Muscle layer of colon (tissue), 2 donors: Measurements from ENCODE around the gene MAPK13.

Source experiments
- H3K27ac ChIP-seq: one replicate; pipeline ENCODE4 v1.7.0; 2013; ENCODE audit warnings: low read depth, mild to moderate bottlenecking, low read length, moderate library complexity
- H3K27me3 ChIP-seq, 2 donors: one replicate each; pipeline ENCODE4 v1.7.0; 2013; ENCODE audit warnings: low read length in 2 of 2, mild to moderate bottlenecking in 2 of 2; ENCODE audit not compliant: insufficient read depth in 2 of 2, control insufficient read depth in 1 of 2
- H3K36me3 ChIP-seq: one replicate; pipeline ENCODE4 v1.7.0; 2013; ENCODE audit warnings: mild to moderate bottlenecking, low read length; ENCODE audit not compliant: insufficient read depth
- H3K4me1 ChIP-seq: one replicate; pipeline ENCODE4 v1.7.0; 2013; ENCODE audit warnings: mild to moderate bottlenecking, low read length; ENCODE audit not compliant: insufficient read depth
- H3K4me3 ChIP-seq, 2 donors: one replicate each; pipeline ENCODE4 v1.7.0; 2013; ENCODE audit warnings: low read length in 2 of 2, low read depth in 1 of 2, mild to moderate bottlenecking in 1 of 2, moderate library complexity in 1 of 2
- H3K9ac ChIP-seq: one replicate; pipeline ENCODE4 v1.7.0; 2013; ENCODE audit warnings: low read length
- H3K9me3 ChIP-seq: one replicate; pipeline ENCODE4 v1.7.0; 2013; ENCODE audit warnings: mild to moderate bottlenecking, low read length
- donor health status: abdominal sarcoma.
- donor health status: Adenocarcinoma of cecum.

MAPK13 gene

DNA sequence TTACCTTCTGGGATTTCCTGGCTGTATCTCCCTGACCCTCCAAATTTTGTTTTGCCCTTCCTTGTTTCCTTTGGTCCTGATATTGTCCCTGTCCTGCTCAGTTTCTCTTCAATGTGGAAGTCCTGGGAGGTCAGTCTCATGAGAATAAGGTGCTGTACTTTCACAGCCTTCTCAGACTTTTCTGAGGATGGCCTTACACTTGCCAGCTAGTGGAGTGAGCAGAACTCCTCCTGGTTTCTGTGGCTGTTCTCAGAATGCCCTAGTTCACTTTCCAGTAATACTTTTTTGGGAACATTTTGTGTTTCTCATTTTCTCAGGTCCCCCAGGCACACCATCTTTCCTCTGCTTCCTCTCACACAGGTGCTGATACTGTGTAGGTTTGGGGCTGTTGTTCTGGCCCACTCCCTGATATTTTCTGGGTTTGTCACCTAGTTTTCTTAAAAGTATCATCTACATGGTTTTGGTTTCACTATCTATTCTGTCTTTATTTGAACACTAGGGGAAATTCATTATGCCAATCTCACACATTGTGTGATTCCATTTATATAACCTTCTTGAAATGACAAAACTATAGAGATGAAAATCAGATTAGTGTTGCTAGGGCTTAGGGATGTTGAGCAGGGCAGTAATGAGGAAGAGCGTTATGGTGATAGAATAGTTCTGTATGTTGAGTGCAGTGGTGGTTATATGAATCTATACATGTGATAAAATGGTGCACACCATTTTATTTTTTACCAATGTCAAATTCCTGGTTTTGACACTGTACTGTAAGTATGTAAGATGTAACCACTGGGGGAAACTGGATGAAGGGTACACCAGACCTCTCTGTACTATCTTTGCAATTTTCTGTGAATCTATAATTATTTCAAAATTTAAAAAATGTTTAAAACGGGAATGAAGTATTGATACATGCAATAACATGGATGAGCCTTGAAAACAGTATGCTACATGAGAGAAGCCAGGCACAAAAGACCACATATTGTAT is 39.0 kb downstream of the MAPK13 start:
- no peaks in the 10 kb centered on the region for H3K27me3 ChIP-seq
- H3K4me3 ChIP-seq = no peak overlapping the region
- H3K4me1 ChIP-seq = no peaks in the 10 kb centered on the region
- H3K27ac ChIP-seq = no peak overlapping the region
- H3K9ac ChIP-seq = no peak overlapping the region
- no peaks in the 10 kb centered on the region for H3K9me3 ChIP-seq
- no peaks in the 10 kb centered on the region for H3K36me3 ChIP-seq

DNA sequence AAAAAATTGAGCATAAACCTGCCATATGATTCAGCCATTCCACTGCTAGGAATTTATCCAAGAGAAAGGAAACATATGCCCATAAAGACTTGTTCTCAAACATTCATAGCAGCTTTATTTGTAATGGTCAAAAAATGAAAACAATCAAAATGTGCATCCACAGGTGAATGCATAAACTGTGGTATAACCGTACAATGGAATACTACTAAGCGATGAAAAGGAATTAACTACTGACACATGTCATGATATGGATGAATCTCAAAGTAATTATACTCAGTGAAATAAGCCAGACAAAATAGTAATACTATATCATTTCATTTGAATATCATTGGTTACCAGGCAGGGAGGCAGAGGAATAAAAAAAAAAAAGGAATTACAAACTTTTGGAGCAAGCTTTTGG is 40.4 kb downstream of the MAPK13 start:
- no peak overlapping the region for H3K4me3 ChIP-seq
- H3K9me3 ChIP-seq = no peaks in the 10 kb centered on the region
- no peaks in the 10 kb centered on the region for H3K4me1 ChIP-seq
- H3K9ac ChIP-seq = no peak overlapping the region
- H3K27me3 ChIP-seq = no peaks in the 10 kb centered on the region
- no peak overlapping the region for H3K27ac ChIP-seq
- H3K36me3 ChIP-seq = no peaks in the 10 kb centered on the region

DNA sequence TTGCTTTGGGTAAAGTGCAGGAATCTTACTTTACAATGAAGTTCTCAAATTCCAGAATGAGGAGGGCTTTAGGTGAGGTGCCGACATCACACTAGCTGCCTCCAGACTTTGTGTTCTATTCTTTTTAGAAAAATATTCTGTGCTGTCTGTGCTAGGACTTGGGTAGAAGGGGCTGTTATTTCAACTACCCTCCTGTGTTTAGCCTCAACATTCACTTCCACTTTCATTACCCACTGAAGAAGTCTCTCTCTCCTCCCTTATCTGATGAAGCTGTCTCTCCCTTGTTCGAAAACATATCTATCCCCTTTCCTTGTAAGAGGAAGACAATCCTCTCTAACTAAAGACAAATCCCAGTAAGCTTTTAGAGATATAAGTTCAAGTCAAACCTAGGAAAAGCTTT is 41.3 kb downstream of the MAPK13 start:
- no peaks in the 10 kb centered on the region for H3K27me3 ChIP-seq
- no peak overlapping the region for H3K9ac ChIP-seq
- no peaks in the 10 kb centered on the region for H3K9me3 ChIP-seq
- no peaks in the 10 kb centered on the region for H3K36me3 ChIP-seq
- H3K27ac ChIP-seq = no peak overlapping the region
- no peaks in the 10 kb centered on the region for H3K4me1 ChIP-seq
- no peak overlapping the region for H3K4me3 ChIP-seq

DNA sequence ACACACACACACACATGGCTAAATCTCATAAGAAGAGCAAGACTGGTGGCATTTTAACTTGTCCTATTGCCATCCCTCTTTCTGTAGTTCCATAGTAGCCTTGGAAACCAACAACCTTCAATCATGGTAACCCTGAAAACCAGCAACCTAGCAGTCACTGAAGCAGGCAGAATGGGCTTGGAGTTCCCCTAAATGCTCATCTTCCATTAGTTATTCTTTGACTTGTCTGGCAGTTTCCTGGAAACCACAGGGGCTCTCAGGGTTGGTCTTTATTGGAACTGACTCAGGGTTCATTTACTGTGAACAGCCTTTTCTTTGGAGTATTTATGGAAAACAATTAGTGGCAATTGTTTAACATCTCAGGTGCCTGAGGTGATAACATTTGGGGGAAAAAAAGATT is 46.9 kb downstream of the MAPK13 start:
- no peaks in the 10 kb centered on the region for H3K9me3 ChIP-seq
- no peaks in the 10 kb centered on the region for H3K4me1 ChIP-seq
- no peak overlapping the region for H3K9ac ChIP-seq
- no peaks in the 10 kb centered on the region for H3K27me3 ChIP-seq
- no peak overlapping the region for H3K27ac ChIP-seq
- no peaks in the 10 kb centered on the region for H3K36me3 ChIP-seq
- no peak overlapping the region for H3K4me3 ChIP-seq

DNA sequence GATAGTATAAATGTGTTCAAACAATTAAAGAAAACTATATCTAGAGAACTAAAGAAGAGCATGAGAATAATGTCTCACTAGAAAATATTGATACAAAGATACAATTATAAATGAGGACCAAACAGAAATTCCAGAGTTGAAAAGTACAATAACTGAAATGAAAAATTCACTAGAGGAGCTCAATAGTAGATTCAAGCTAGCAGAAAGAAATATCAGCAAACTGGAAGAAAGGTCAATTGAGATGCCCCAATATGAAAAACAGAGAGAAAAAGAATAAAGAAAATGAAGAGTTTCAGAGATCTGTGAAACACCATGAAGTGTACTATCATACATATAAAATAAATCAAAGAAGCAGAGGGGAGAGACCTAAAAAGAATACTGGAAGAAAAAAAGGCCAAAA is 48.2 kb downstream of the MAPK13 start:
- Histone ChIP-seq H3K4me3 (no peak overlapping the region), H3K36me3 (no peaks in the 10 kb centered on the region), H3K4me1 (no peaks in the 10 kb centered on the region), H3K27ac (no peak overlapping the region), H3K9me3 (no peaks in the 10 kb centered on the region), H3K27me3 (no peaks in the 10 kb centered on the region), H3K9ac (no peak overlapping the region)

DNA sequence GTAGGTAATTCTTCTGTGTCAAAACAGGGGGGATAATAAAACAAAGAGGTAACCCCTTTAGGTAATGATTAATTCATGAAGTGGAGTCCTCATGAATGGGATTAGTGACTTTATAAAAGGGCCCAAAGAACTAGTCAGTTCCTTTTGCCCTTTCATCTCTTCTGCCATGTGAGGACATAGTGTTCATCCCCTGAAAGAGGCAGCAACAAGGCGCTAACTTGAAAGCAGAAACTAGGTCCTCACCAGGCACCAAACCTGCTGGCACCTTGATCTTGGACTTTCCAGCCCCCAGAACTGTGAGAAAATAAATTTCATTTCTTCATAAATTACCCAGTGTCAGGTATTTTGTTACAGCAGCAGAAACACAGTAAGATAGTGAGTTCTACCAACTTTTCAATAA is 49.8 kb downstream of the MAPK13 start:
- Histone ChIP-seq H3K9me3 (no peaks in the 10 kb centered on the region), H3K27ac (no peak overlapping the region), H3K4me1 (no peaks in the 10 kb centered on the region), H3K4me3 (no peak overlapping the region), H3K36me3 (no peaks in the 10 kb centered on the region), H3K9ac (no peak overlapping the region), H3K27me3 (no peaks in the 10 kb centered on the region)

DNA sequence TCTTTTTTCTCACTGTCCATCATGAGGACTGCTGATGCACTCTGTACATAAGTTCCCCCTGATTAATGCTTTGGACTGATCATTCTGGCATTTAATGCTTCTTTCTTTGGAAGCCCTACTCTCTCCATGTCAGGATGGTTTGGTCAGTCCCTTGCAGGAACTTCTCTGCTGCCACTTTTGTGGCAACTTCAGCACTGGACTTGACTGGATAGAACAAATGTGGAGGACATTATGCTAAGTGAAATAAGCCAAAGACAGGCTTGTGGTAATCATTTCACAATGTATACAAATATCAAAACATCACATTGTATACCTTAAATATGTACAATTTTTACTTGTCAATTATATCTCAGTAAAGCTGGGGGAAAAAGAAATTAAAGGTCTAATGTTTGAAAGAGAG is 54.0 kb downstream of the MAPK13 start:
- H3K27ac ChIP-seq = no peak overlapping the region
- H3K36me3 ChIP-seq = no peaks in the 10 kb centered on the region
- no peak overlapping the region for H3K4me3 ChIP-seq
- H3K9me3 ChIP-seq = no peaks in the 10 kb centered on the region
- H3K27me3 ChIP-seq = no peaks in the 10 kb centered on the region
- H3K4me1 ChIP-seq = no peaks in the 10 kb centered on the region
- no peak overlapping the region for H3K9ac ChIP-seq

DNA sequence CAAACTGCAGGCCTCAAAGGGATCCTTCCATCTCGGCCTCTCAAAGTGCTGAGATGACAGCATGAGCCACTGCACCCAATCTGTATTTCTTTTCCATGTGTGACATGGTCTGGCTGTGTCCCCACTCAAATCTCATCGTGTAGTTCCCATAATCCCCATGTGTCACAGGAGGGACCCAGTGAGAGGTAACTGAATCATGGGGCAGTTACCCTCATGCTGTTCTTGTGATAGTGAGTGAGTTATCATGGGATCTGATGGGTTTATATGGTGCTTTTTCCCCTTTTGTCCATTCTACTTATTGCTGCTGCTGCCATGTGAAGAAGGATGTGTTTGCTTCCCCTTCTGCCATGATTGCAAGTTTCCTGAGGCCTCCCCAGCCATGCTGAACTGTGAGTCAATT is 55.9 kb downstream of the MAPK13 start:
- Histone ChIP-seq H3K27me3 (no peaks in the 10 kb centered on the region), H3K9ac (no peak overlapping the region), H3K36me3 (no peaks in the 10 kb centered on the region), H3K27ac (no peak overlapping the region), H3K9me3 (no peaks in the 10 kb centered on the region), H3K4me1 (no peaks in the 10 kb centered on the region), H3K4me3 (no peak overlapping the region)

DNA sequence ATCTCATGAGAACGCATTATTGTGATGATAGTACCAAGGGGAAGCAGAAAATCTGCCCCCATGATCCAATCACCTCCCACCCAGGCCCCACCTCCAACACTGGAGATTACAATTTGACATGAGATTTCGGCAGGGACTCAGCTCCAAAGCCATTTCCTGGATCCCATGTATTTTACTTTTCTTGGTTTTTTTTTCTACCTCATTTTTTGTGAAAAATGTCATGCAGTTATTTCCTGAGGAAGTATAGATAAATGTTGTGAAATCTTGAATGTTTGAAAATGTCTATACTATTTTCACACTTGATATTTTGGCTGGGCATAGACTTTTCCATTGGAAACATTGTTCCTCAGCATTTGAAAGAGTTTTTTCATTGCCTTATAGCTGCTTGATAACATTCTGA is 57.1 kb downstream of the MAPK13 start:
- H3K9ac ChIP-seq = no peak overlapping the region
- no peak overlapping the region for H3K4me3 ChIP-seq

More for the DNA sequence above, 57.1 kb downstream of the MAPK13 start:
- Histone ChIP-seq H3K9me3 (no peaks in the 10 kb centered on the region), H3K4me1 (no peaks in the 10 kb centered on the region), H3K27me3 (no peaks in the 10 kb centered on the region), H3K27ac (no peak overlapping the region), H3K36me3 (no peaks in the 10 kb centered on the region)
